ENCODE measurements around the gene GRB14.

DNA sequence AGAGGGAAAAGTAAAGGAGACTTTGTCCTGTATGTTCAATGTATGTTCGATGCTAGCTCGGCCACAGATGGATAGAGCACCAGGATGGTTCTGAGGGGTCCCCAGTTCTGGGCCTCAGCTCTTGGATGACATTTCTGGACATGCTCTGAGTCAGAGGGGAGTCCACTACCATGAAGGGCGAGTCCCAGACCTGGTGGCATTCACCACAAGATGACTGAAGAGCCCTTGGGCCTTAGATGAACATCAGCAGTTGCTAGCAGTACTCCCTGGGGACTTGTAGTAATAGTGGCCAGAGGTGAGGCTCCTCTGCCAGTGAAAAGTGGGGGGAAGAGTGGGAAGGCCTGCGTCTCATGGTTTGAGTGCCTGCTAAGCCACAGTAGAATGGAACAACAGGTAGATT lies 109.5 kb downstream of the GRB14 start:
- TF ChIP-seq EP300 (IDR thresholded peaks at IDR 0.05; ENCODE audit: borderline replicate concordance), result no peak
- TF ChIP-seq, protein P1, sequence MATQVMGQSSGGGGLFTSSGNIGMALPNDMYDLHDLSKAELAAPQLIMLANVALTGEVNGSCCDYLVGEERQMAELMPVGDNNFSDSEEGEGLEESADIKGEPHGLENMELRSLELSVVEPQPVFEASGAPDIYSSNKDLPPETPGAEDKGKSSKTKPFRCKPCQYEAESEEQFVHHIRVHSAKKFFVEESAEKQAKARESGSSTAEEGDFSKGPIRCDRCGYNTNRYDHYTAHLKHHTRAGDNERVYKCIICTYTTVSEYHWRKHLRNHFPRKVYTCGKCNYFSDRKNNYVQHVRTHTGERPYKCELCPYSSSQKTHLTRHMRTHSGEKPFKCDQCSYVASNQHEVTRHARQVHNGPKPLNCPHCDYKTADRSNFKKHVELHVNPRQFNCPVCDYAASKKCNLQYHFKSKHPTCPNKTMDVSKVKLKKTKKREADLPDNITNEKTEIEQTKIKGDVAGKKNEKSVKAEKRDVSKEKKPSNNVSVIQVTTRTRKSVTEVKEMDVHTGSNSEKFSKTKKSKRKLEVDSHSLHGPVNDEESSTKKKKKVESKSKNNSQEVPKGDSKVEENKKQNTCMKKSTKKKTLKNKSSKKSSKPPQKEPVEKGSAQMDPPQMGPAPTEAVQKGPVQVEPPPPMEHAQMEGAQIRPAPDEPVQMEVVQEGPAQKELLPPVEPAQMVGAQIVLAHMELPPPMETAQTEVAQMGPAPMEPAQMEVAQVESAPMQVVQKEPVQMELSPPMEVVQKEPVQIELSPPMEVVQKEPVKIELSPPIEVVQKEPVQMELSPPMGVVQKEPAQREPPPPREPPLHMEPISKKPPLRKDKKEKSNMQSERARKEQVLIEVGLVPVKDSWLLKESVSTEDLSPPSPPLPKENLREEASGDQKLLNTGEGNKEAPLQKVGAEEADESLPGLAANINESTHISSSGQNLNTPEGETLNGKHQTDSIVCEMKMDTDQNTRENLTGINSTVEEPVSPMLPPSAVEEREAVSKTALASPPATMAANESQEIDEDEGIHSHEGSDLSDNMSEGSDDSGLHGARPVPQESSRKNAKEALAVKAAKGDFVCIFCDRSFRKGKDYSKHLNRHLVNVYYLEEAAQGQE (IDR thresholded peaks at IDR 0.05; ENCODE audit: low read depth), result no peak
- no peak for TF ChIP-seq TAF1 (IDR thresholded peaks at IDR 0.05; ENCODE audit: low read depth)
- TF ChIP-seq TEAD4 (IDR thresholded peaks at IDR 0.05), result no peak
- TF ChIP-seq EGR1 (IDR thresholded peaks at IDR 0.05), result no peak
- no peak for TF ChIP-seq FOXM1 (IDR thresholded peaks at IDR 0.05; ENCODE audit: borderline replicate concordance, low read depth)
- TF ChIP-seq, protein P2, sequence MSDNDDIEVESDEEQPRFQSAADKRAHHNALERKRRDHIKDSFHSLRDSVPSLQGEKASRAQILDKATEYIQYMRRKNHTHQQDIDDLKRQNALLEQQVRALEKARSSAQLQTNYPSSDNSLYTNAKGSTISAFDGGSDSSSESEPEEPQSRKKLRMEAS (IDR thresholded peaks at IDR 0.05), result no peak
- TF ChIP-seq, protein P3, sequence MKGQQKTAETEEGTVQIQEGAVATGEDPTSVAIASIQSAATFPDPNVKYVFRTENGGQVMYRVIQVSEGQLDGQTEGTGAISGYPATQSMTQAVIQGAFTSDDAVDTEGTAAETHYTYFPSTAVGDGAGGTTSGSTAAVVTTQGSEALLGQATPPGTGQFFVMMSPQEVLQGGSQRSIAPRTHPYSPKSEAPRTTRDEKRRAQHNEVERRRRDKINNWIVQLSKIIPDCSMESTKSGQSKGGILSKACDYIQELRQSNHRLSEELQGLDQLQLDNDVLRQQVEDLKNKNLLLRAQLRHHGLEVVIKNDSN (IDR thresholded peaks at IDR 0.05), result no peak
- TF ChIP-seq RAD21 (IDR thresholded peaks at IDR 0.05; ENCODE audit: low read depth), result no peak
- TF ChIP-seq ZBTB7A (IDR thresholded peaks at IDR 0.05; ENCODE audit: low read depth), result no peak
- no peak for TF ChIP-seq CEBPB (IDR thresholded peaks at IDR 0.05)
- TF ChIP-seq YY1 (IDR thresholded peaks at IDR 0.05; ENCODE audit: low read depth), result no peak
